ENCODE measurements around the gene LPP. TPM values are rescaled to one million over a fixed set of nuclear protein-coding genes. Genes with fewer than 3 reads are reported as not detected.
A peak's percentile ranks its signal among the peaks of the same experiment; 100 is the strongest.

The LPP gene
- total RNA-seq, 1 donor from 2014 or later = 96.7 TPM

- Mint-ChIP-seq H3K4me3 (no peak overlapping the region), H3K27ac (peak overlapping the region; percentile 48), H3K4me1 (ENCODE audit: unreplicated experiment) (peaks cover 24% of the 10 kb centered on the region), H3K27me3 (no peaks in the 10 kb centered on the region), H3K36me3 (peaks cover 3% of the 10 kb centered on the region), H3K9me3 (no peaks in the 10 kb centered on the region)
- no peak for DNase-seq (ENCODE audit: extremely low spot score, unreplicated experiment)
- TF ChIP-seq CTCF (conservative IDR thresholded peaks at IDR 0.05) = no peak
Measured at GRCh38 chr3:188385295-188385694, 231.3 kb downstream of the LPP start.

- no peak for DNase-seq (ENCODE audit: extremely low spot score, unreplicated experiment)
- H3K27me3 Mint-ChIP-seq = no peaks in the 10 kb centered on the region
- H3K36me3 Mint-ChIP-seq = peaks cover 3% of the 10 kb centered on the region
- peaks cover 35% of the 10 kb centered on the region for H3K4me1 Mint-ChIP-seq (ENCODE audit: unreplicated experiment)
- peak overlapping the region; percentile 32 for H3K4me3 Mint-ChIP-seq
- H3K9me3 Mint-ChIP-seq = no peaks in the 10 kb centered on the region
- TF ChIP-seq CTCF (conservative IDR thresholded peaks at IDR 0.05) = no peak
- peak overlapping the region; percentile 91 for H3K27ac Mint-ChIP-seq
Measured at GRCh38 chr3:188389711-188390342, 235.9 kb downstream of the LPP start.

- Mint-ChIP-seq H3K4me1 (ENCODE audit: unreplicated experiment) (peaks cover 30% of the 10 kb centered on the region), H3K4me3 (no peak overlapping the region), H3K27me3 (no peaks in the 10 kb centered on the region), H3K36me3 (peaks cover 3% of the 10 kb centered on the region), H3K27ac (peak overlapping the region; percentile 91), H3K9me3 (no peaks in the 10 kb centered on the region)
- no peak for DNase-seq (ENCODE audit: extremely low spot score, unreplicated experiment)
- TF ChIP-seq CTCF (conservative IDR thresholded peaks at IDR 0.05) = no peak
Measured at GRCh38 chr3:188390343-188390718, 236.4 kb downstream of the LPP start.

GRCh38 chr3:188390775-188391443 lies 237.0 kb downstream of the LPP start:
- Mint-ChIP-seq H3K27me3 (no peaks in the 10 kb centered on the region), H3K27ac (peak overlapping the region; percentile 91), H3K36me3 (peaks cover 3% of the 10 kb centered on the region), H3K9me3 (no peaks in the 10 kb centered on the region), H3K4me3 (no peak overlapping the region), H3K4me1 (ENCODE audit: unreplicated experiment) (peaks cover 25% of the 10 kb centered on the region)
- no peak for DNase-seq (ENCODE audit: extremely low spot score, unreplicated experiment)
- no peak for TF ChIP-seq CTCF (conservative IDR thresholded peaks at IDR 0.05)

GRCh38 chr3:188391592-188391991 lies 237.6 kb downstream of the LPP start:
- H3K27ac Mint-ChIP-seq = peak overlapping the region; percentile 29
- DNase-seq (ENCODE audit: extremely low spot score, unreplicated experiment) = no peak
- no peaks in the 10 kb centered on the region for H3K9me3 Mint-ChIP-seq
- peaks cover 21% of the 10 kb centered on the region for H3K4me1 Mint-ChIP-seq (ENCODE audit: unreplicated experiment)
- TF ChIP-seq CTCF (conservative IDR thresholded peaks at IDR 0.05) = no peak
- no peak overlapping the region for H3K4me3 Mint-ChIP-seq
- no peaks in the 10 kb centered on the region for H3K27me3 Mint-ChIP-seq
- H3K36me3 Mint-ChIP-seq = peaks cover 3% of the 10 kb centered on the region

Measured in type B pancreatic cell (in vitro differentiated cells).